ENCODE measurements around the gene FAM9C.
A peak's percentile ranks its signal among the peaks of the same experiment; 100 is the strongest.
"Not testable (repeated sequence)": the region's sequence is repeated elsewhere in the genome, so short reads cannot be mapped to it uniquely, and the experiment has no call there.

The FAM9C gene

GRCh38 chrX:13044441-13044840, at the start of gene FAM9C:
Gene FAM9C (minus strand): TSS chrX:13044620. CDS start chrX:13043789, 831 bp downstream.
- DNase-seq (ENCODE audit: low spot score) = no peak

GRCh38 chrX:13093529-13094140, 49.2 kb upstream of the FAM9C start:
- no peak for DNase-seq (ENCODE audit: low spot score)

- DNase-seq (ENCODE audit: low spot score) = no peak
Observed at GRCh38 chrX:13092455-13092941, 48.1 kb upstream of the FAM9C start.

- DNase-seq (ENCODE audit: low spot score) = no peak
Observed at GRCh38 chrX:13091111-13091765, 46.8 kb upstream of the FAM9C start.

- DNase-seq (ENCODE audit: low spot score) = no peak
Observed at GRCh38 chrX:13090339-13091110, 46.1 kb upstream of the FAM9C start.

- no peak for DNase-seq (ENCODE audit: low spot score)
Observed at GRCh38 chrX:13090027-13090338, 45.6 kb upstream of the FAM9C start.

- DNase-seq (ENCODE audit: low spot score) = no peak
Observed at GRCh38 chrX:13088156-13088487, 43.7 kb upstream of the FAM9C start.

GRCh38 chrX:13087322-13088155, 43.1 kb upstream of the FAM9C start:
- no peak for DNase-seq (ENCODE audit: low spot score)

GRCh38 chrX:13086793-13087321, 42.4 kb upstream of the FAM9C start:
- not testable (repeated sequence) for DNase-seq (ENCODE audit: low spot score)

GRCh38 chrX:13086076-13086475, 41.7 kb upstream of the FAM9C start:
- no peak for DNase-seq (ENCODE audit: low spot score)

GRCh38 chrX:13085526-13085925, 41.1 kb upstream of the FAM9C start:
- DNase-seq (ENCODE audit: low spot score) = no peak

- no peak for DNase-seq (ENCODE audit: low spot score)
Observed at GRCh38 chrX:13084611-13085010, 40.2 kb upstream of the FAM9C start.

GRCh38 chrX:13083755-13084326, 39.4 kb upstream of the FAM9C start:
- DNase-seq (ENCODE audit: low spot score) = not testable (repeated sequence)

- DNase-seq (ENCODE audit: low spot score) = no peak
Observed at GRCh38 chrX:13082206-13083065, 38.0 kb upstream of the FAM9C start.

GRCh38 chrX:13081395-13082205, 37.2 kb upstream of the FAM9C start:
- no peak for DNase-seq (ENCODE audit: low spot score)

GRCh38 chrX:13080128-13080795, 35.8 kb upstream of the FAM9C start:
- no peak for DNase-seq (ENCODE audit: low spot score)

GRCh38 chrX:13078739-13079444, 34.5 kb upstream of the FAM9C start:
- peak; percentile 60 for DNase-seq (ENCODE audit: low spot score)

- no peak for DNase-seq (ENCODE audit: low spot score)
Observed at GRCh38 chrX:13077168-13077567, 32.7 kb upstream of the FAM9C start.
